H9 (cell line): ENCODE measurements around the gene PRRC2B. TPM values are rescaled to one million over a fixed set of nuclear protein-coding genes. Genes with fewer than 3 reads are reported as not detected.

Experiments used
- DNase-seq: peaks from one replicate; pipeline ENCODE4 v3.0.0-alpha.2; 2017
- H2AFZ ChIP-seq: one replicate; pipeline ENCODE4 v1.6.1; 2013; ENCODE audit warnings: mild to moderate bottlenecking, low read length, control low read depth, moderate library complexity
- H2AK5ac ChIP-seq: 2 replicates; pipeline ENCODE4 v1.6.1; 2013; ENCODE audit warnings: low read length, control low read depth, mixed read lengths; ENCODE audit not compliant: insufficient read length
- H2BK120ac ChIP-seq: one replicate; pipeline ENCODE4 v1.6.1; 2013; ENCODE audit warnings: low read depth, mild to moderate bottlenecking, low read length, control low read depth, inconsistent platforms; ENCODE audit not compliant: poor library complexity, severe bottlenecking
- H2BK12ac ChIP-seq: 2 replicates; pipeline ENCODE4 v1.6.1; 2013; ENCODE audit warnings: low read length, control low read depth, mixed read lengths, low read depth; ENCODE audit not compliant: insufficient read length
- H2BK15ac ChIP-seq: 2 replicates; pipeline ENCODE4 v1.6.1; 2013; ENCODE audit warnings: low read depth, low read length, control low read depth
- H2BK20ac ChIP-seq: one replicate; pipeline ENCODE4 v1.6.1; 2013; ENCODE audit warnings: low read depth, mild to moderate bottlenecking, low read length, control low read depth, inconsistent platforms; ENCODE audit not compliant: poor library complexity, severe bottlenecking
- H2BK5ac ChIP-seq: 2 replicates; pipeline ENCODE4 v1.6.1; 2013; ENCODE audit warnings: low read length, control low read depth, mixed read lengths; ENCODE audit not compliant: insufficient read length
- H3K14ac ChIP-seq: 2 replicates; pipeline ENCODE4 v1.6.1; 2013; ENCODE audit warnings: low read length, control low read depth; ENCODE audit not compliant: insufficient read depth
- H3K18ac ChIP-seq: 2 replicates; pipeline ENCODE4 v1.6.1; 2013; ENCODE audit warnings: low read depth, mild to moderate bottlenecking, mixed read lengths, low read length, control low read depth; ENCODE audit not compliant: insufficient read length
- H3K23ac ChIP-seq: 2 replicates; pipeline ENCODE4 v1.6.1; 2013; ENCODE audit warnings: low read length, control low read depth, mixed read lengths, low read depth; ENCODE audit not compliant: insufficient read length
- H3K23me2 ChIP-seq: 2 replicates; pipeline ENCODE4 v1.6.1; 2013; ENCODE audit warnings: low read depth, mild to moderate bottlenecking, mixed read lengths, low read length, control low read depth; ENCODE audit not compliant: insufficient read length, poor library complexity, severe bottlenecking
- H3K27ac ChIP-seq: 2 replicates; pipeline ENCODE4 v1.5.1; 2013; ENCODE audit warnings: low read length, control low read depth, mixed read lengths, low read depth; ENCODE audit not compliant: insufficient read length
- H3K27me3 ChIP-seq: 2 replicates; pipeline ENCODE4 v1.6.1; 2013; ENCODE audit warnings: low read length, control low read depth, inconsistent platforms; ENCODE audit not compliant: insufficient read depth
- H3K4ac ChIP-seq: 2 replicates; pipeline ENCODE4 v1.6.1; 2013; ENCODE audit warnings: low read depth, mild to moderate bottlenecking, control low read depth, inconsistent platforms, low read length, moderate library complexity
- H3K4me1 ChIP-seq: 2 replicates; pipeline ENCODE4 v1.6.1; 2013; ENCODE audit warnings: low read length, control low read depth, inconsistent platforms; ENCODE audit not compliant: insufficient read depth
- H3K4me2 ChIP-seq: 2 replicates; pipeline ENCODE4 v1.6.1; 2013; ENCODE audit warnings: low read length, control low read depth, mixed read lengths; ENCODE audit not compliant: insufficient read length, insufficient read depth
- H3K56ac ChIP-seq: 2 replicates; pipeline ENCODE4 v1.6.1; 2013; ENCODE audit warnings: low read depth, mild to moderate bottlenecking, mixed read lengths, low read length, control low read depth; ENCODE audit not compliant: insufficient read length
- H3K79me1 ChIP-seq: 2 replicates; pipeline ENCODE4 v1.6.1; 2013; ENCODE audit warnings: low read depth, mild to moderate bottlenecking, moderate library complexity, low read length, control low read depth, inconsistent platforms; ENCODE audit not compliant: insufficient read depth, poor library complexity, severe bottlenecking
- H3K79me2 ChIP-seq: 2 replicates; pipeline ENCODE4 v1.6.1; 2013; ENCODE audit warnings: low read length, control low read depth, inconsistent platforms; ENCODE audit not compliant: insufficient read depth
- H3K9ac ChIP-seq: 2 replicates; pipeline ENCODE4 v1.6.1; 2013; ENCODE audit warnings: low read length, control low read depth, mixed read lengths; ENCODE audit not compliant: insufficient read length; ENCODE audit errors: extremely low read depth
- H3K9me3 ChIP-seq: one replicate; pipeline ENCODE4 v1.6.1; 2013; ENCODE audit warnings: low read depth, low read length, inconsistent platforms; ENCODE audit not compliant: control insufficient read depth
- H3T11ph ChIP-seq: one replicate; pipeline ENCODE4 v1.6.1; 2013; ENCODE audit warnings: mild to moderate bottlenecking, low read length, control low read depth, inconsistent platforms
- H4K20me1 ChIP-seq: one replicate; pipeline ENCODE4 v1.6.1; 2013; ENCODE audit not compliant: control insufficient read depth, insufficient read length, insufficient read depth
- H4K5ac ChIP-seq: 2 replicates; pipeline ENCODE4 v1.6.1; 2013; ENCODE audit warnings: low read depth, mild to moderate bottlenecking, mixed read lengths, low read length, control low read depth; ENCODE audit not compliant: insufficient read length
- H4K8ac ChIP-seq: replicated peaks from 2 replicates; pipeline ENCODE4 v1.6.1; 2013; ENCODE audit warnings: low read length, control low read depth, mixed read lengths, low read depth; ENCODE audit not compliant: insufficient read length
- H4K91ac ChIP-seq: 2 replicates; pipeline ENCODE4 v1.6.1; 2013; ENCODE audit warnings: low read depth, mild to moderate bottlenecking, moderate library complexity, mixed read lengths, low read length, control low read depth; ENCODE audit not compliant: insufficient read length
- H3K27ac Mint-ChIP-seq, 3 experiments: 2 replicates in 2 of 3; 3 replicates in 1 of 3; pipeline ENCODE4 v1.8.0; 2020 to 2021; ENCODE audit warnings: mixed read lengths in 3 of 3, mild to moderate bottlenecking in 1 of 3, moderate library complexity in 1 of 3
- H3K27me3 Mint-ChIP-seq: 2 replicates; pipeline ENCODE4 v1.8.0; 2021; ENCODE audit warnings: low read depth, mild to moderate bottlenecking, moderate library complexity, mixed read lengths
- H3K36me3 Mint-ChIP-seq, 3 experiments: 2 replicates in 2 of 3; 3 replicates in 1 of 3; pipeline ENCODE4 v1.8.0; 2020 to 2021; ENCODE audit warnings: low read depth in 3 of 3, mixed read lengths in 3 of 3; ENCODE audit not compliant: insufficient read depth in 1 of 3
- H3K4me1 Mint-ChIP-seq, 2 experiments: 2 replicates each; pipeline ENCODE4 v1.8.0; 2020; ENCODE audit warnings: mixed read lengths in 2 of 2
- H3K4me3 Mint-ChIP-seq, 2 experiments: 2 replicates in 1 of 2; 3 replicates in 1 of 2; pipeline ENCODE4 v1.8.0; 2020 to 2021; ENCODE audit warnings: mild to moderate bottlenecking in 2 of 2, mixed read lengths in 2 of 2, moderate library complexity in 1 of 2
- H3K9me3 Mint-ChIP-seq, 2 experiments: 2 replicates in 1 of 2; 3 replicates in 1 of 2; pipeline ENCODE4 v1.8.0; 2020; ENCODE audit warnings: mild to moderate bottlenecking in 2 of 2, mixed read lengths in 2 of 2, moderate library complexity in 1 of 2
- WGBS: extraction: QIAGEN DNeasy Blood & Tissue Kit; methylation state at CpG from one replicate; pipeline ENCODE4 v1.1.7; 2013; ENCODE audit warnings: missing lambda C conversion rate, low lambda C conversion rate, mixed read lengths; ENCODE audit not compliant: insufficient read length; ENCODE audit errors: extremely low coverage; 5-methylcytosine and 5-hydroxymethylcytosine counted together
- total RNA-seq: library from RNA; stranded (reverse); gene quantifications from 2 replicates; pipeline ENCODE4 v1.2.1, GENCODE V29; 2021
- TF ChIP-seq, protein P1 (sequence below): fragments of 200-600 bp; sonication (generic); conservative IDR thresholded peaks from 3 replicates; pipeline ENCODE4 v1.8.0; 2021; ENCODE audit warnings: antibody characterized with exemption, mild to moderate bottlenecking

PRRC2B gene
- total RNA-seq, 1 experiment from 2014 or later, result 251 TPM

DNA sequence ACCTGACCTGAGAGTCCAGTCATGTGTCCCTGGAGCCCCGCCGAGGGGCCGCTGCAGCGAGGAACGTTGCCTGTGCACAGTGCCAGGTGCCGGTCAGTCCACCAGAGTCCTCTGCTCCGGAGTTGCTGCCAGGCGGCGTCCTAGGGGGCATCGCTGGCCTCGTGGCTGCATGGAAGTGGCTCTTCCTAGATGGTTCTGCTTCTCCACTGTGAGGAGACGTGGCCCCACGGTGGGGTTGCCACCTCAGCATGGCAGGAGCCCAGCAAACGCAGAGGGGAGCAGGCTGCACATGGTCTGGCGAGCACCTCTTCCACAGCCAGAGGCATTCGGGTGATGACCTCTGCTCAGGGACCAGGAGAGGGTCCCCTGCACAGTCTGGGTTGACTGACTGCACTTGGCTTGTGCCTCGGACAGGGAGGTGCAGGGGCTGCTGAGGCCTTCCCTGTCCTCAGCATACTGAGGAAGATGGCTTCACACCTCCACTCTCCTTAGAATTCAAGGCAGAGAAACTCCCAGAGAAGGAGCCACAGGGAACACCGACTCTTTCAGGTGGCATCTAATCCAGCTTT lies 83.0 kb downstream of the PRRC2B start:
- Histone ChIP-seq H2BK15ac (no peak overlapping the region), H3K9ac (no peak overlapping the region), H2BK12ac (no peak overlapping the region), H3K79me1 (no peaks in the 10 kb centered on the region), H3K4me2 (no peak overlapping the region), H3K4ac (no peak overlapping the region), H3K4me1 (no peaks in the 10 kb centered on the region), H3K56ac (no peak overlapping the region), H3K23me2 (no peaks in the 10 kb centered on the region), H3K27ac (no peak overlapping the region), H3K9me3 (no peaks in the 10 kb centered on the region), H3K79me2 (no peaks in the 10 kb centered on the region), H4K91ac (no peak overlapping the region), H3K27me3 (no peaks in the 10 kb centered on the region), H3T11ph (no peak overlapping the region), H2AFZ (no peak overlapping the region), H3K18ac (no peak overlapping the region), H3K23ac (no peak overlapping the region), H3K14ac (no peak overlapping the region; the same call in 1 of the 2 replicates), H2BK5ac (no peak overlapping the region), H4K5ac (no peak overlapping the region), H2BK120ac (no peak overlapping the region), H2AK5ac (no peak overlapping the region), H4K20me1 (no peaks in the 10 kb centered on the region), H2BK20ac (no peak overlapping the region), H4K8ac (no peak overlapping the region)
- no CpG with 5 or more reads among the region's 18 CpGs for WGBS
- peaks cover 0 to 3% of the 10 kb centered on the region in 2 experiments; a peak in 1 of 4 replicates for H3K4me1 Mint-ChIP-seq
- peak overlapping the region in 1 of 3 experiments; percentile 84; a peak in 1 of 7 replicates for H3K27ac Mint-ChIP-seq
- no peaks in the 10 kb centered on the region for H3K9me3 Mint-ChIP-seq
- H3K4me3 Mint-ChIP-seq, result no peak overlapping the region
- no peak for DNase-seq
- TF ChIP-seq, protein P1, sequence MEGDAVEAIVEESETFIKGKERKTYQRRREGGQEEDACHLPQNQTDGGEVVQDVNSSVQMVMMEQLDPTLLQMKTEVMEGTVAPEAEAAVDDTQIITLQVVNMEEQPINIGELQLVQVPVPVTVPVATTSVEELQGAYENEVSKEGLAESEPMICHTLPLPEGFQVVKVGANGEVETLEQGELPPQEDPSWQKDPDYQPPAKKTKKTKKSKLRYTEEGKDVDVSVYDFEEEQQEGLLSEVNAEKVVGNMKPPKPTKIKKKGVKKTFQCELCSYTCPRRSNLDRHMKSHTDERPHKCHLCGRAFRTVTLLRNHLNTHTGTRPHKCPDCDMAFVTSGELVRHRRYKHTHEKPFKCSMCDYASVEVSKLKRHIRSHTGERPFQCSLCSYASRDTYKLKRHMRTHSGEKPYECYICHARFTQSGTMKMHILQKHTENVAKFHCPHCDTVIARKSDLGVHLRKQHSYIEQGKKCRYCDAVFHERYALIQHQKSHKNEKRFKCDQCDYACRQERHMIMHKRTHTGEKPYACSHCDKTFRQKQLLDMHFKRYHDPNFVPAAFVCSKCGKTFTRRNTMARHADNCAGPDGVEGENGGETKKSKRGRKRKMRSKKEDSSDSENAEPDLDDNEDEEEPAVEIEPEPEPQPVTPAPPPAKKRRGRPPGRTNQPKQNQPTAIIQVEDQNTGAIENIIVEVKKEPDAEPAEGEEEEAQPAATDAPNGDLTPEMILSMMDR, result no peak
- peaks cover 2% of the 10 kb centered on the region; the same call in 1 of the 2 replicates for H3K27me3 Mint-ChIP-seq
- peaks cover 59 to 91% (median 90%) of the 10 kb centered on the region in 3 experiments for H3K36me3 Mint-ChIP-seq
